ENCODE results near the gene WNK2.

DNA sequence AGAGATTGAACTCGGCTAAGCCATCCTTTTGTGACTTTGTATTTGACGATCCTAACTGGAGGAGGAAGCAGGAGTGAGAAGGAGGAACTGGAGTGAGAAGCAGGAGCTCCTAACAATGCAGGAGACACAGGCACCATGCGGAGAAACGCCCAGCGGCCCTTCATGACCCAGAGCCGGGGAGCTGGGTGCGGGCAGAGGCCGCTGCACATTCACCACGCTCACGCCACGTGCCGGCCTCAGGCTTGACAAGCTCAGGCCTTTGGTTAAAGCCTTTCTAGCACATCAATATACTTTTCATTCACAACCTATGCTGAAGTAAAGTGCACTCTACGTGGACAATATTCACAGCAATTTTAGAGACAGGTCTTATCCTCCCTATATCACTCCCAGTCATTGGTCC is 142.7 kb downstream of the WNK2 start:
- no peak for TF ChIP-seq POLR2A (IDR thresholded peaks at IDR 0.05; ENCODE audit: low read length)
- no peak for TF ChIP-seq GATA1 (IDR thresholded peaks at IDR 0.05; ENCODE audit: low read depth, low read length)
